ENCODE measurements around the gene DARS2. TPM values are rescaled to one million over a fixed set of nuclear protein-coding genes. Genes with fewer than 3 reads are reported as not detected.
"Not testable (repeated sequence)": the region's sequence is repeated elsewhere in the genome, so short reads cannot be mapped to it uniquely, and the experiment has no call there.

Gene DARS2
- total RNA-seq, 4 donors from 2014 or later: 5.5 to 9.1 (median 7.7) TPM

- 94% methylated on average over 7 of the region's 7 CpGs for WGBS
- Histone ChIP-seq H3K9me3 (no peaks in the 10 kb centered on the region), H3K4me3 (no peak overlapping the region), H3K27me3 (no peaks in the 10 kb centered on the region), H3K27ac (replicated peaks in 1 of 4) (no peak overlapping the region), H3K4me1 (peaks cover 9 to 27% (median 21%) of the 10 kb centered on the region in 4 donors), H3K36me3 (peaks cover 32 to 95% (median 82%) of the 10 kb centered on the region in 4 donors)
- DNase-seq (ENCODE audit: extremely low spot score): no peak
- TF ChIP-seq POLR2A (IDR thresholded peaks at IDR 0.05; ENCODE audit: low read depth): no peak
- no peak for TF ChIP-seq POLR2AphosphoS5 (IDR thresholded peaks at IDR 0.05)
- no peak for TF ChIP-seq EP300 (IDR thresholded peaks at IDR 0.05)
- TF ChIP-seq CTCF (IDR thresholded peaks at IDR 0.05): no peak
- intact Hi-C loops (cut with DNase I): no loop called here
Measured at GRCh38 chr1:173861731-173862145, 37.3 kb downstream of the DARS2 start.

DNA sequence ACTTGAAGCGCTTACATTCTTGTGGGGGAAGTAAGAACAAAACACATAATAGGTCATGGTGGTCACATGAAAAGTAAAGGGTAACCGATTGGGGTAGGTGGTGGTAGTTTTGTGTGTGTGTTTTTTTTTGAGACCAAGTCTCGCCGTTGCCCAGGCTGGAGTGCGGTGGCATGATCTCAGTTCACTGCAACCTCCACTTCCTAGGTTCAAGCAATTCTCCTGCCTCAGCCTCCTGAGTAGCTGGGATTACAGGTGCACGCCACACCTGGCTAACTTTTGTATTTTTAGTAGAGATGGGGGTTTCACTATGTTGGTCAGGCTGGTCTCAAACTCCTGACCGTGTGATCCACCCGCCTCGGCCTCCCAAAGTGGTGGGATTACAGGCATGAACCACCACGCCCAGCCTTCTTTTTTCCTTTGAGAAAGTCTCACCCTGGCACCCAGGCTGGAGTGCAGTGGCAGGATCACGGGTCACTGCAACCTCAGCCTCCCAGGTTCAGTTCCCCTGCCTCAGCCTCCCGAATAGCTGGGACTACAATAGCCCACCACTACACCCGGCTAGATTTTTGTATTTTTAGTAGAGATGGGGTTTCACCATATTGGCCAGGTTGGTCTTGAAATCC is 37.8 kb downstream of the DARS2 start:
- WGBS: 94% methylated on average over 9 of the region's 13 CpGs

DNA sequence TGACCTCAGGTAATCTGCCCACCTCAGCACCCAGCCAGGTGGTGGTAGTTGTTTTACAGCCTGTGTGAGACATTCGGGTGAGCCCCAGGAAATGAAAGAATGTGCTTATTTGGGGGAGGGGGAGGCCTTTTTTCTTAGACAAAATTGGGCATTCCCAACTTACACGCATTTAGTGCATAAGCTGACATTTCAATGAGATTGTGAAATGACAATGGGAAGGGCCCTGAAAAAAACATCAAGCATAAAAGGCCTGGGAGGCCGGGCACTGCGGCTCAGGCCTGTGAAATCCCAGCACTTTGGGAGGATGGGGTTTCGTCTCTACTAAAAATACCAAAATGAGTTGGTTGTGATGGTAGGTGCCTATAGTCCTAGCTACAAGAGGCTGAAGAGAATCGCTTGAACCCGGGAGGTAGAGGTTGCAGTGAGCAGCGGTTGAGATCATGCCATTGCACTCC is 38.3 kb downstream of the DARS2 start:
- intact Hi-C loops (cut with DNase I): no loop called here
- H3K27ac ChIP-seq (replicated peaks in 1 of 4): no peak overlapping the region
- TF ChIP-seq POLR2A (IDR thresholded peaks at IDR 0.05; ENCODE audit: low read depth) (no peak), POLR2AphosphoS5 (IDR thresholded peaks at IDR 0.05) (no peak), EP300 (IDR thresholded peaks at IDR 0.05) (no peak), CTCF (IDR thresholded peaks at IDR 0.05) (no peak)
- H3K4me1 ChIP-seq: peaks cover 14 to 32% (median 30%) of the 10 kb centered on the region in 4 donors
- H3K27me3 ChIP-seq: no peaks in the 10 kb centered on the region
- no peak overlapping the region for H3K4me3 ChIP-seq
- 62% methylated on average over 8 of the region's 8 CpGs for WGBS
- no peak for DNase-seq (ENCODE audit: extremely low spot score)
- H3K9me3 ChIP-seq: no peaks in the 10 kb centered on the region
- peaks cover 32 to 86% (median 73%) of the 10 kb centered on the region in 4 donors for H3K36me3 ChIP-seq

More for the DNA sequence above, 37.8 kb downstream of the DARS2 start:
- Histone ChIP-seq H3K4me1 (peaks cover 14 to 32% (median 27%) of the 10 kb centered on the region in 4 donors), H3K36me3 (peaks cover 32 to 90% (median 79%) of the 10 kb centered on the region in 4 donors)
- H3K9me3 ChIP-seq; H3K27me3 ChIP-seq; H3K4me3 ChIP-seq; H3K27ac ChIP-seq (replicated peaks in 1 of 4); intact Hi-C loops (cut with DNase I); DNase-seq (ENCODE audit: extremely low spot score): not testable (repeated sequence)

DNA sequence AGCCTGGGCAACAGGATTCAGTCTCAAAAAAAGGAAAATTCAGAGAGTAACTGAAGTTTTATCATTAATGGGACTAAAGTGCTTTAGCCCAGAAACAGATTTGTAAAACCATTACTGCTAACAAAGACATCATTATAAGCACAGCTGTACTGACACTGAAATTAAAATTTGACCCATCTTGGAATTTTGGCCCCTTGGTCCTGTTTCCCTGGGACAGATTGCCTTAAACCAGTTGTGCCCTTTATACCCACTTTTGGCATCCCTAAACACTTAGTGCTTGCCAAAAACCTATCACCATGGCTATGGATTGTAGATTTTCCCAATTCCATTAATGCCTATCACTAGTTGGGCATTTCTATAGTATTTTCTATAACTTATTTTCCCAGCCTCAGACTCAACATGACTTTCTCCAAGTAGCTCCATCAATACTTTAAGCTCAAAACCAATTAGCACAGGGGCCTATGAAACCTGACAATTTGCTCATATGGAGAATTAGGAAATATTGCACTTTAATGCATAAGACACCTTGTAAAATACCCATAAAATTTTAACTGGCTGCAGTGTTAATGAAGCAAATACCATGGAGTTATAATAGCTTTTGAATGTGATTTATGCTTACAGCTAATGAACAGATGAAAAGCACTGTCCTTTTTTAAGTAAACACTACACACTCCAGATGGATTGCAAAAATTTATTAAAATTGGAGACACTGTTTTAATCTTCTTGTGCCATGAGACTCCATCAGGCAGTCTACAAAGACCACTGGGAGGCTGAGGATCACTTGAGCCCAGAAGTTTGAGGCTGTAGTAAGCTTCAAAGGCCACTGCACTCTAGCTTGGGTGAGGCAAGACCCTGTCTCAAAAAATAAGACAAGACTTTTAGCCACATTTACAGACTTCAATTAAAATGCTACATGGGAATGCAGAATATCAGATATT is 39.0 kb downstream of the DARS2 start:
- Histone ChIP-seq H3K27me3 (no peaks in the 10 kb centered on the region), H3K4me3 (no peak overlapping the region), H3K27ac (replicated peaks in 1 of 4) (no peak overlapping the region), H3K4me1 (peaks cover 14 to 32% (median 30%) of the 10 kb centered on the region in 4 donors), H3K36me3 (peaks cover 32 to 79% (median 67%) of the 10 kb centered on the region in 4 donors), H3K9me3 (no peaks in the 10 kb centered on the region)
- TF ChIP-seq POLR2AphosphoS5 (IDR thresholded peaks at IDR 0.05): no peak
- no peak for TF ChIP-seq CTCF (IDR thresholded peaks at IDR 0.05)
- TF ChIP-seq POLR2A (IDR thresholded peaks at IDR 0.05; ENCODE audit: low read depth): no peak
- no peak for TF ChIP-seq EP300 (IDR thresholded peaks at IDR 0.05)
- intact Hi-C loops (cut with DNase I): no loop called here
- DNase-seq (ENCODE audit: extremely low spot score): no peak
